ENCODE data around the gene SYTL2. TPM values are rescaled to one million over a fixed set of nuclear protein-coding genes. Genes with fewer than 3 reads are reported as not detected.

The SYTL2 gene
- total RNA-seq, 1 experiment from 2014 or later, result 0.77 TPM

- H3K36me3 ChIP-seq (ENCODE audit: insufficient read depth, low read length, poor library complexity, severe bottlenecking), result no peaks in the 10 kb centered on the region
- CTCF ChIA-PET, result no interaction called here
- no peaks in the 10 kb centered on the region for H3K9me3 ChIP-seq (ENCODE audit: low read depth, low read length, poor library complexity, severe bottlenecking)
- no peak for DNase-seq (ENCODE audit: low spot score)
- BruUV-seq (replicated peaks), result no TSS peak
- POLR2A ChIA-PET (ENCODE audit: low non-redundant PET), result no interaction called here
- no peak overlapping the region for H3K4me3 ChIP-seq (ENCODE audit: low read depth, low read length, poor library complexity, severe bottlenecking)
- peaks cover 41% of the 10 kb centered on the region for H3K27me3 ChIP-seq (replicated peaks; ENCODE audit: insufficient read depth, low read depth, low read length, poor library complexity)
- TF ChIP-seq CTCF (conservative IDR thresholded peaks at IDR 0.05; ENCODE audit: low read depth, low read length) (no peak), EZH2 (IDR thresholded peaks at IDR 0.05; ENCODE audit: borderline replicate concordance, low read depth, low read length, poor library complexity, severe bottlenecking) (no peak)
- H3K4me1 ChIP-seq (ENCODE audit: insufficient read depth, low read length, poor library complexity, severe bottlenecking), result no peaks in the 10 kb centered on the region
- intact Hi-C loops (cut with micrococcal nuclease; ENCODE audit: unreplicated experiment), result no loop called here
- no peak overlapping the region for H3K27ac ChIP-seq (ENCODE audit: low read depth, low read length, poor library complexity, severe bottlenecking)
Measured at GRCh38 chr11:85764796-85765195, 46.1 kb downstream of the SYTL2 start.

GRCh38 chr11:85762226-85762625 lies 48.7 kb downstream of the SYTL2 start:
- Histone ChIP-seq H3K36me3 (ENCODE audit: insufficient read depth, low read length, poor library complexity, severe bottlenecking) (no peaks in the 10 kb centered on the region), H3K4me1 (ENCODE audit: insufficient read depth, low read length, poor library complexity, severe bottlenecking) (peaks cover 5% of the 10 kb centered on the region), H3K9me3 (ENCODE audit: low read depth, low read length, poor library complexity, severe bottlenecking) (no peaks in the 10 kb centered on the region), H3K4me3 (ENCODE audit: low read depth, low read length, poor library complexity, severe bottlenecking) (no peak overlapping the region), H3K27ac (ENCODE audit: low read depth, low read length, poor library complexity, severe bottlenecking) (no peak overlapping the region), H3K27me3 (replicated peaks; ENCODE audit: insufficient read depth, low read depth, low read length, poor library complexity) (peaks cover 42% of the 10 kb centered on the region)
- DNase-seq (ENCODE audit: low spot score), result no peak
- ChIA-PET CTCF (no interaction called here), POLR2A (ENCODE audit: low non-redundant PET) (no interaction called here)
- intact Hi-C loops (cut with micrococcal nuclease; ENCODE audit: unreplicated experiment), result no loop called here
- no peak for TF ChIP-seq CTCF (conservative IDR thresholded peaks at IDR 0.05; ENCODE audit: low read depth, low read length)
- TF ChIP-seq EZH2 (IDR thresholded peaks at IDR 0.05; ENCODE audit: borderline replicate concordance, low read depth, low read length, poor library complexity, severe bottlenecking), result no peak
- BruUV-seq (replicated peaks), result no TSS peak

- TF ChIP-seq EZH2 (IDR thresholded peaks at IDR 0.05; ENCODE audit: borderline replicate concordance, low read depth, low read length, poor library complexity, severe bottlenecking) (no peak), CTCF (conservative IDR thresholded peaks at IDR 0.05; ENCODE audit: low read depth, low read length) (no peak)
- Histone ChIP-seq H3K4me3 (ENCODE audit: low read depth, low read length, poor library complexity, severe bottlenecking) (no peak overlapping the region), H3K27me3 (replicated peaks; ENCODE audit: insufficient read depth, low read depth, low read length, poor library complexity) (peaks cover 29% of the 10 kb centered on the region), H3K4me1 (ENCODE audit: insufficient read depth, low read length, poor library complexity, severe bottlenecking) (peaks cover 21% of the 10 kb centered on the region), H3K27ac (ENCODE audit: low read depth, low read length, poor library complexity, severe bottlenecking) (no peak overlapping the region), H3K36me3 (ENCODE audit: insufficient read depth, low read length, poor library complexity, severe bottlenecking) (no peaks in the 10 kb centered on the region), H3K9me3 (ENCODE audit: low read depth, low read length, poor library complexity, severe bottlenecking) (no peaks in the 10 kb centered on the region)
- BruUV-seq (replicated peaks), result no TSS peak
- ChIA-PET POLR2A (ENCODE audit: low non-redundant PET) (no interaction called here), CTCF (no interaction called here)
- intact Hi-C loops (cut with micrococcal nuclease; ENCODE audit: unreplicated experiment), result no loop called here
- DNase-seq (ENCODE audit: low spot score), result no peak
Measured at GRCh38 chr11:85759915-85760314, 51.0 kb downstream of the SYTL2 start.
